SH-SY5Y (cell line): ENCODE measurements around the gene TRAPPC2L.

Experiments
- GATA2 ChIP-seq: IDR thresholded peaks from 2 replicates; pipeline ENCODE4 v1.6.1; 2011; ENCODE audit warnings: mild to moderate bottlenecking, low read depth, low read length
- GATA3 ChIP-seq: IDR thresholded peaks from 2 replicates; pipeline ENCODE4 v1.6.1; 2011; ENCODE audit warnings: low read depth, mild to moderate bottlenecking, low read length, moderate library complexity

- no peak for TF ChIP-seq GATA3
- TF ChIP-seq GATA2, result no peak
Observed at GRCh38 chr16:88891083-88891482, 34.2 kb downstream of the TRAPPC2L start.
